CD4-positive, alpha-beta memory T cell (primary cell): ENCODE results near the gene CREBL2. TPM values are rescaled to one million over a fixed set of nuclear protein-coding genes. Genes with fewer than 3 reads are reported as not detected.

Experiments used
- CTCF ChIA-PET: fragments of 350-600 bp; sonication (Branson Sonifier 250); formaldehyde crosslinking; loops from one replicate; lab custom pipeline; 2021; ENCODE audit warnings: inconsistent platforms; ENCODE audit not compliant: partially characterized antibody; lab: Charles Lee
- POLR2A ChIA-PET: fragments of 350-600 bp; sonication (Branson Sonifier 250); formaldehyde crosslinking; loops from one replicate; lab custom pipeline; 2021; ENCODE audit not compliant: partially characterized antibody; lab: Charles Lee
- DNase-seq, 5 donors: peaks; one replicate each; pipeline versions ENCODE4 v3.0.0 to v3.0.0-alpha.2; 2020 to 2022; ENCODE audit warnings: mixed read lengths in 1 of 5
- H3K27ac ChIP-seq: one replicate; pipeline ENCODE4 v1.7.0; 2013; ENCODE audit warnings: low read depth, low read length
- H3K27me3 ChIP-seq: 2 replicates; pipeline ENCODE4 v1.7.0; 2013; ENCODE audit warnings: mild to moderate bottlenecking, low read length, moderate library complexity; ENCODE audit not compliant: insufficient read depth
- H3K36me3 ChIP-seq: 2 replicates; pipeline ENCODE4 v1.7.0; 2013; ENCODE audit warnings: mild to moderate bottlenecking, low read length, moderate library complexity; ENCODE audit not compliant: insufficient read depth
- H3K4me1 ChIP-seq: 2 replicates; pipeline ENCODE4 v1.7.0; 2013; ENCODE audit warnings: mild to moderate bottlenecking, low read length, moderate library complexity; ENCODE audit not compliant: insufficient read depth
- H3K4me3 ChIP-seq, 2 donors: one replicate each; pipeline ENCODE4 v1.7.0; 2013; ENCODE audit warnings: low read length in 2 of 2, mild to moderate bottlenecking in 1 of 2
- H3K9me3 ChIP-seq, 2 donors: one replicate each; pipeline ENCODE4 v1.7.0; 2013; ENCODE audit warnings: low read length in 2 of 2, control low read depth in 1 of 2; ENCODE audit not compliant: control insufficient read depth in 1 of 2
- H3K27ac Mint-ChIP-seq, 7 donors: one replicate each; pipeline ENCODE4 v1.8.0; 2020 to 2021; ENCODE audit warnings: mixed read lengths in 7 of 7, mild to moderate bottlenecking in 6 of 7, inconsistent platforms in 3 of 7, moderate library complexity in 3 of 7
- H3K27me3 Mint-ChIP-seq, 2 donors: one replicate each; pipeline ENCODE4 v1.8.0; 2020 to 2021; ENCODE audit warnings: mixed read lengths in 2 of 2
- H3K36me3 Mint-ChIP-seq, 2 donors: one replicate each; pipeline ENCODE4 v1.8.0; 2020 to 2021; ENCODE audit warnings: mixed read lengths in 2 of 2, inconsistent platforms in 1 of 2, mild to moderate bottlenecking in 1 of 2
- H3K4me1 Mint-ChIP-seq, 4 donors: one replicate each; pipeline ENCODE4 v1.8.0; 2020 to 2021; ENCODE audit warnings: mixed read lengths in 4 of 4, mild to moderate bottlenecking in 1 of 4
- H3K4me3 Mint-ChIP-seq, 8 donors: one replicate each; pipeline ENCODE4 v1.8.0; 2020 to 2021; ENCODE audit warnings: mixed read lengths in 8 of 8, mild to moderate bottlenecking in 7 of 8, moderate library complexity in 6 of 8, inconsistent platforms in 3 of 8
- H3K9me3 Mint-ChIP-seq, 8 donors: one replicate each; pipeline ENCODE4 v1.8.0; 2020 to 2021; ENCODE audit warnings: mixed read lengths in 8 of 8, mild to moderate bottlenecking in 5 of 8, inconsistent platforms in 3 of 8, moderate library complexity in 1 of 8
- intact Hi-C: fragments of 100-400 bp; cut with micrococcal nuclease; formaldehyde crosslinking; loops from one replicate; pipeline ENCODE4 v1.15.1; 2023
- polyA plus RNA-seq, 2 donors: library from polyadenylated mRNA; unstranded; fragments of 300-500 nt; fragmentation: Illumina TruSeq; gene quantifications; one replicate each; pipeline ENCODE4 v1.2.3, GENCODE V29; 2021
- total RNA-seq, 2 experiments: library from RNA; stranded (reverse); gene quantifications; one replicate each; pipeline ENCODE4 v1.2.3, GENCODE V29; 2021

CREBL2 gene
- total RNA-seq (10 to 100 TPM; 51.0 to 52.0 TPM), polyA plus RNA-seq (100 to 1,000 TPM in 1 of 2 donors, 10 to 100 TPM in 1; 71.7 to 107 TPM)

- Histone ChIP-seq H3K9me3 (no peaks in the 10 kb centered on the region), H3K4me3 (peak within 1 kb of the TSS; percentile 92 to 97), H3K36me3 (no peaks in the 10 kb centered on the region), H3K4me1 (peaks cover 66% of the 10 kb centered on the region), H3K27me3 (no peaks in the 10 kb centered on the region), H3K27ac (peak within 1 kb of the TSS; percentile 77)
- Mint-ChIP-seq H3K27me3 (no peaks in the 10 kb centered on the region), H3K9me3 (no peaks in the 10 kb centered on the region), H3K36me3 (peaks cover 11 to 26% of the 10 kb centered on the region in 2 donors), H3K4me3 (peak within 1 kb of the TSS; percentile 92 to 99 (median 95)), H3K27ac (peak within 1 kb of the TSS; percentile 93 to 99 (median 99)), H3K4me1 (peaks cover 34 to 73% (median 54%) of the 10 kb centered on the region in 4 donors)
- intact Hi-C loops: loop anchor here (1.0 to 2.0 kb wide), 9 partner anchors 11 to 254 kb away; partner anchors contain the start of genes BORCS5, DUSP16 and GPR19
- CTCF ChIA-PET: interaction anchor here (0.6 to 2.0 kb wide), 15 partner anchors 9 to 202 kb away, joined by 3 to 8 read pairs (median 3); partner anchors contain the start of genes DDX47 and DUSP16
- POLR2A ChIA-PET: interaction anchor here (0.6 to 7.0 kb wide), 25 partner anchors 9 to 254 kb away, joined by 3 to 63 read pairs (median 6); partner anchors contain the start of genes BORCS5, CDKN1B, DUSP16 and GPR19
- DNase-seq: peak; percentile 88 to 89 (median 88)
Measured at GRCh38 chr12:12611512-12612306, at the start of gene CREBL2. Gene CREBL2 (plus strand): TSS chr12:12611876. CDS start chr12:12612173, 297 bp downstream.

DNA sequence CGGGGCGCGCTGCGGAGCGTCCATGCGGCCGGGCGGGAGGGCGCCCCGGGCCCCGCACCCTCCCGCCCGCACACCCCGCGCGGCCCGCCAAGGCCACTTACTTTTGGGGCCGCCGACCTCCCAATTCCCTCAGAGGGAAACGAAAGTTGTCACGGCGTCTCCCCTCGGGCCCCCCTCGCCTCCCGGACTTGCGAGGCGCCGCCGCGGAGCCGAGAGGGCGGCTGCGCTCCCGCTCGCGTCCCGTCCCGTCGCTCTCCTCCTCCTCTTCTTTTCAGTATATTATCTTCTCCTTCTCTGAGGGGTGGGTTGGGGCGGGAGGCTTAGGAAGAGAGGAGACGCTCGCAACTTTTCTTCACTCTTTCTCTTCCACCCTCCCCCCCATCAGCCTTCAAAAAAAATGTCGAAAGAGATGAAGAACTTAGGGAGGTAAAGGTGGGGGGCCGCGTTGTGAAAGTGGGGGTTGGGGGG is 49.6 kb upstream of the CREBL2 start:
- H3K9me3 ChIP-seq: no peaks in the 10 kb centered on the region
- H3K36me3 Mint-ChIP-seq: peaks cover 5 to 14% of the 10 kb centered on the region in 2 donors
- intact Hi-C loops: loop anchor here (1.0 to 5.0 kb wide), 3 partner anchors 49 to 250 kb away; partner anchors contain the start of genes CREBL2 and DDX47
- H3K4me3 Mint-ChIP-seq: peak overlapping the region; percentile 84 to 95 (median 91)
- peak overlapping the region; percentile 95 to 99 (median 98) for H3K27ac Mint-ChIP-seq
- H3K4me1 Mint-ChIP-seq: peaks cover 28 to 54% (median 40%) of the 10 kb centered on the region in 4 donors
- no peaks in the 10 kb centered on the region for H3K27me3 Mint-ChIP-seq
- H3K27me3 ChIP-seq: no peaks in the 10 kb centered on the region
- ChIA-PET POLR2A (interaction anchor here (1.0 to 4.5 kb wide), 46 partner anchors 13 to 205 kb away, joined by 3 to 75 read pairs (median 12); partner anchors contain the start of genes BORCS5, CDKN1B and CREBL2), CTCF (interaction anchor here (0.9 to 4.2 kb wide), 8 partner anchors 55 to 185 kb away, joined by 3 to 88 read pairs (median 4); no protein-coding TSS in a partner anchor)
- H3K9me3 Mint-ChIP-seq: peaks cover 0 to 2% (median 0%) of the 10 kb centered on the region in 8 donors
- peaks cover 45% of the 10 kb centered on the region for H3K4me1 ChIP-seq
- no peak for DNase-seq
- no peaks in the 10 kb centered on the region for H3K36me3 ChIP-seq
- peak overlapping the region in 1 of 2 donors; percentile 80 for H3K4me3 ChIP-seq
- H3K27ac ChIP-seq: peak overlapping the region; percentile 99

- H3K36me3 ChIP-seq: no peaks in the 10 kb centered on the region
- POLR2A ChIA-PET: interaction anchor here (0.6 to 2.9 kb wide), 44 partner anchors 8 to 561 kb away, joined by 3 to 50 read pairs (median 4); partner anchors contain the start of genes BORCS5, CDKN1B and CREBL2
- Mint-ChIP-seq H3K4me1 (peaks cover 25 to 51% (median 37%) of the 10 kb centered on the region in 4 donors), H3K36me3 (peaks cover 5 to 14% of the 10 kb centered on the region in 2 donors), H3K27me3 (no peaks in the 10 kb centered on the region), H3K27ac (peak within 1 kb of the TSS; percentile 95 to 99 (median 99)), H3K9me3 (peaks cover 0 to 4% (median 0%) of the 10 kb centered on the region in 8 donors), H3K4me3 (peak within 1 kb of the TSS; percentile 92 to 95 (median 92))
- no peaks in the 10 kb centered on the region for H3K27me3 ChIP-seq
- intact Hi-C loops: loop anchor here (1.0 to 5.0 kb wide), 3 partner anchors 49 to 250 kb away; partner anchors contain the start of genes CREBL2 and DDX47
- DNase-seq: peak; percentile 90 to 93 (median 91)
- peak within 1 kb of the TSS; percentile 73 to 80 for H3K4me3 ChIP-seq
- CTCF ChIA-PET: interaction anchor here (0.7 to 4.2 kb wide), 22 partner anchors 9 to 205 kb away, joined by 3 to 88 read pairs (median 6); partner anchors contain the start of gene CREBL2
- H3K27ac ChIP-seq: peak within 1 kb of the TSS; percentile 99
- H3K4me1 ChIP-seq: peaks cover 43% of the 10 kb centered on the region
- H3K9me3 ChIP-seq: no peaks in the 10 kb centered on the region
Measured at GRCh38 chr12:12562585-12563261, 49.0 kb upstream of the CREBL2 start, which contains the start of gene DUSP16. Gene DUSP16 (minus strand): TSS chr12:12562863. CDS start chr12:12521098, 41,765 bp downstream.

DNA sequence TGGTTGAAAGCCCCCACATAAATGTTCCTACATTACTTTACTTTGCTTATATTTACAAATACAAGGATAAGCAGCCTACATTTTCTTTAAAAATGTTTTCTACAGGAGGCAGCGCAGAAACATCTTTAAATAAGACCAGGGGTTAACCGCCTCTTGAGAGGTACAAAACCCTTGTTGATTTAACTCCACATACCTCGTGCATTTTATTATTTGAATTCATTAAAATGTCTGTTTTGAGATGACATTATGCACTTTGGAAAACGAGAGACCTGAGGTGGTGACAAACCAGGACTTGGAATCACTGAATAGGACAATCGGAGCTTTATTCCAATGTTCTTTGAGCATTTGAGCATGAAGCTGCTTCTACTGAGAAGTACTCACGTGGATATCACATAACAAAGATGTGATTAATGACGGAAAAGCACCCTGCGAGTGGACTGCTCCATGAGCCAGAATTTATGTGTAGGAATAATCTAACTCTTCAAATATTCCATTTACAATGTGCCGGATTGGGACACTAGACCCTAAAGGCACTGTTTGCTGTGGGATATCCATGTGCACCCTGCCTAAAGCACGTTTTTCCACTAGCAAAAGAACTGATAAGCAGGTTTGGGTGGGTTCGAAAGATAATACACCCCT is 48.3 kb upstream of the CREBL2 start:
- Histone ChIP-seq H3K4me1 (peaks cover 36% of the 10 kb centered on the region), H3K4me3 (peak overlapping the region; percentile 42 to 73), H3K27ac (peak overlapping the region; percentile 99), H3K9me3 (no peaks in the 10 kb centered on the region), H3K36me3 (no peaks in the 10 kb centered on the region), H3K27me3 (no peaks in the 10 kb centered on the region)
- ChIA-PET POLR2A (interaction anchor here (0.5 to 2.9 kb wide), 46 partner anchors 9 to 562 kb away, joined by 3 to 50 read pairs (median 4); partner anchors contain the start of genes BORCS5, CDKN1B and CREBL2), CTCF (interaction anchor here (0.6 to 4.2 kb wide), 25 partner anchors 8 to 206 kb away, joined by 3 to 88 read pairs (median 6); partner anchors contain the start of gene CREBL2)
- no peak for DNase-seq
- intact Hi-C loops: loop anchor here (2.0 to 5.0 kb wide), 2 partner anchors 89 to 249 kb away; partner anchors contain the start of gene DDX47
- H3K27ac Mint-ChIP-seq: peak overlapping the region; percentile 95 to 99 (median 99)
- peak overlapping the region; percentile 86 to 95 (median 92) for H3K4me3 Mint-ChIP-seq
- no peaks in the 10 kb centered on the region for H3K27me3 Mint-ChIP-seq
- H3K9me3 Mint-ChIP-seq: peaks cover 0 to 4% (median 0%) of the 10 kb centered on the region in 8 donors
- H3K36me3 Mint-ChIP-seq: peaks cover 5 to 14% of the 10 kb centered on the region in 2 donors
- H3K4me1 Mint-ChIP-seq: peaks cover 19 to 44% (median 32%) of the 10 kb centered on the region in 4 donors

DNA sequence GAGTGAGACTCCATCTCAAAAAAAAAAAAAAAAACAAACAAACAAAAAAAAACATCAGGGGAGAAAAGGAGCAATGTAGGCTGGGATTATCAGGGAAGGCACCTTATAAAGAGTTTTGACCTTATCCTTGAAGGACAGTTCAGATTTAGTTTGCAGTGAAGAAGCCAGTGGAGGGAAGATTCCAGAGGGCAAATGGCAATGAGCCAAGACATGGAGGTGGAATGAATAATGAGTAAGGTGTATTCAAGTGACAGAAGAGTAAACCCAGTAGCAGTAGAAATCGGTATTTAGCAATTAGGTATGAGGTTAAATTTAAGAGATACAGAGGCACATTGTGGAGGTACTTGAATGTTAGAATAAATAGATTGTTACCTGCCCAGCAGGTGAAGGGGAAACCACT is 46.8 kb upstream of the CREBL2 start:
- Histone ChIP-seq H3K4me3 (no peak overlapping the region), H3K27me3 (no peaks in the 10 kb centered on the region), H3K36me3 (no peaks in the 10 kb centered on the region), H3K27ac (no peak overlapping the region), H3K9me3 (no peaks in the 10 kb centered on the region), H3K4me1 (peaks cover 22% of the 10 kb centered on the region)
- H3K9me3 Mint-ChIP-seq: peaks cover 0 to 4% (median 0%) of the 10 kb centered on the region in 8 donors
- no peak for DNase-seq
- H3K27me3 Mint-ChIP-seq: no peaks in the 10 kb centered on the region
- peaks cover 0 to 10% of the 10 kb centered on the region in 2 donors for H3K36me3 Mint-ChIP-seq
- peak overlapping the region in 2 of 7 donors; percentile 11 to 60 for H3K27ac Mint-ChIP-seq
- no peak overlapping the region for H3K4me3 Mint-ChIP-seq
- CTCF ChIA-PET: interaction anchor here (0.6 to 4.2 kb wide), 23 partner anchors 8 to 207 kb away, joined by 3 to 88 read pairs (median 5); partner anchors contain the start of gene CREBL2
- H3K4me1 Mint-ChIP-seq: peaks cover 11 to 31% (median 20%) of the 10 kb centered on the region in 4 donors
- POLR2A ChIA-PET: interaction anchor here (2.5 to 2.9 kb wide), 7 partner anchors 82 to 208 kb away, joined by 22 to 50 read pairs (median 28); partner anchors contain the start of gene BORCS5
- intact Hi-C loops: loop anchor here (1.0 to 5.0 kb wide), 2 partner anchors 189 to 247 kb away; partner anchors contain the start of gene DDX47
